ENCODE results near the gene DDX39A. TPM values are rescaled to one million over a fixed set of nuclear protein-coding genes. Genes with fewer than 3 reads are reported as not detected.

DDX39A gene
- total and polyA plus RNA-seq, 8 donors = 37.1 to 298 (median 110) TPM

DNA sequence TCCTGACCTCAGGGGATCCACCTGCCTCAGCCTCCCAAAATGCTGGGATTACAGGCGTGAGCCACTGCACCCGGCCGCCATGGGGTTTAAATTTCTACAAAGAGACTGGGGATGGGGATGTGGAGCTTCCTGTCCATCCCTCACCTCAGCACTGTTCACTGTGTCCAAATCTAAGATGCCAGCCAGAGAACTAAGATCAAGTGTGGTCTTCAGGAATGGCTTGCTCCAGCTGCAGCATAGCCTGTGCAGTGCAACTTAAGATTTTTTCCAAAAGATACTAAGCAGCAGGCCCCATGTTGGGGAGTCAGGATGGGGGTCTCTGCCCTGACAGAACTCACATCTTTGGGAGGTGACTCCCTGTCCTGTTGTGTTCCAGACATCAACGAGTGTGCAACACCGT, 28.6 kb downstream of the DDX39A start:
- 95 to 97% (median 96%) methylated on average over 5 of the region's 5 CpGs for WGBS, 5 donors

DNA sequence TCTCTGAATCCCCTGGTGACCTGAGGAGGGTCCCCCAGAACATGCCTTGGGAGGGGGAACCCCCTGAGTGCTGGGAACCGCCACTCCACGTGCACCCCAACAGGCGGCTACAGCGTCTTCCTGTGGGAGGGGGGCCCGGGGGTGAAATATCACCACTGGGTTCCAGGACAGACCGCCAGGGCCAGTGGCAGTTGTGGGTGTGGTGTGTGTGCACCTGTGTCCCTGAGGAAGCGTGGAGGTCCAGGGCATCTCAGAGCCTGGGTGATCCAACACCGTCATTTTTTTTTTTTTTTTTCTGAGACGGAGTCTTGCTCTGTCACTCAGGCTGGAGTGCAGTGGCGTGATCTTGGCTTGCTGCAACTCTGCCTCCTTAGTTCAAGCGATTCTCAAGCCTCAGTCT, 33.6 kb downstream of the DDX39A start:
- no peaks in the 10 kb centered on the region for H3K9me3 ChIP-seq
- peaks cover 19 to 69% (median 43%) of the 10 kb centered on the region in 4 donors for H3K4me1 ChIP-seq
- WGBS, 5 donors = 70 to 82% (median 71%) methylated on average over 11 of the region's 11 CpGs
- peak overlapping the region in 3 of 4 donors; percentile 13 to 77 (median 76) for H3K4me3 ChIP-seq
- H3K27me3 ChIP-seq = no peaks in the 10 kb centered on the region
- peak overlapping the region in 4 of 5 donors; percentile 91 to 96 (median 96) for H3K27ac ChIP-seq
- TF ChIP-seq POLR2A (IDR thresholded peaks at IDR 0.05) (no peak), EP300 (IDR thresholded peaks at IDR 0.05) (no peak), POLR2AphosphoS5 (IDR thresholded peaks at IDR 0.05) (no peak)
- TF ChIP-seq, protein P1, sequence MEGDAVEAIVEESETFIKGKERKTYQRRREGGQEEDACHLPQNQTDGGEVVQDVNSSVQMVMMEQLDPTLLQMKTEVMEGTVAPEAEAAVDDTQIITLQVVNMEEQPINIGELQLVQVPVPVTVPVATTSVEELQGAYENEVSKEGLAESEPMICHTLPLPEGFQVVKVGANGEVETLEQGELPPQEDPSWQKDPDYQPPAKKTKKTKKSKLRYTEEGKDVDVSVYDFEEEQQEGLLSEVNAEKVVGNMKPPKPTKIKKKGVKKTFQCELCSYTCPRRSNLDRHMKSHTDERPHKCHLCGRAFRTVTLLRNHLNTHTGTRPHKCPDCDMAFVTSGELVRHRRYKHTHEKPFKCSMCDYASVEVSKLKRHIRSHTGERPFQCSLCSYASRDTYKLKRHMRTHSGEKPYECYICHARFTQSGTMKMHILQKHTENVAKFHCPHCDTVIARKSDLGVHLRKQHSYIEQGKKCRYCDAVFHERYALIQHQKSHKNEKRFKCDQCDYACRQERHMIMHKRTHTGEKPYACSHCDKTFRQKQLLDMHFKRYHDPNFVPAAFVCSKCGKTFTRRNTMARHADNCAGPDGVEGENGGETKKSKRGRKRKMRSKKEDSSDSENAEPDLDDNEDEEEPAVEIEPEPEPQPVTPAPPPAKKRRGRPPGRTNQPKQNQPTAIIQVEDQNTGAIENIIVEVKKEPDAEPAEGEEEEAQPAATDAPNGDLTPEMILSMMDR (IDR thresholded peaks at IDR 0.05) = no peak
- no peak for DNase-seq
- intact Hi-C loops (cut with DNase I; ENCODE audit: low total_unique reads) = no loop called here
- peaks cover 2 to 28% (median 14%) of the 10 kb centered on the region in 4 donors for H3K36me3 ChIP-seq

More for the DNA sequence above, 28.6 kb downstream of the DDX39A start:
- H3K36me3 ChIP-seq = peaks cover 40 to 79% (median 64%) of the 10 kb centered on the region in 4 donors
- TF ChIP-seq EP300 (IDR thresholded peaks at IDR 0.05) = no peak
- TF ChIP-seq, protein P1 (IDR thresholded peaks at IDR 0.05) = no peak
- TF ChIP-seq POLR2AphosphoS5 (IDR thresholded peaks at IDR 0.05) = no peak
- TF ChIP-seq POLR2A (IDR thresholded peaks at IDR 0.05) = no peak
- no peak for DNase-seq
- no peaks in the 10 kb centered on the region for H3K27me3 ChIP-seq
- intact Hi-C loops (cut with DNase I; ENCODE audit: low total_unique reads) = no loop called here
- H3K4me1 ChIP-seq = peaks cover 0 to 19% (median under 1%) of the 10 kb centered on the region in 4 donors
- no peak overlapping the region for H3K4me3 ChIP-seq
- no peak overlapping the region for H3K27ac ChIP-seq
- no peaks in the 10 kb centered on the region for H3K9me3 ChIP-seq

DNA sequence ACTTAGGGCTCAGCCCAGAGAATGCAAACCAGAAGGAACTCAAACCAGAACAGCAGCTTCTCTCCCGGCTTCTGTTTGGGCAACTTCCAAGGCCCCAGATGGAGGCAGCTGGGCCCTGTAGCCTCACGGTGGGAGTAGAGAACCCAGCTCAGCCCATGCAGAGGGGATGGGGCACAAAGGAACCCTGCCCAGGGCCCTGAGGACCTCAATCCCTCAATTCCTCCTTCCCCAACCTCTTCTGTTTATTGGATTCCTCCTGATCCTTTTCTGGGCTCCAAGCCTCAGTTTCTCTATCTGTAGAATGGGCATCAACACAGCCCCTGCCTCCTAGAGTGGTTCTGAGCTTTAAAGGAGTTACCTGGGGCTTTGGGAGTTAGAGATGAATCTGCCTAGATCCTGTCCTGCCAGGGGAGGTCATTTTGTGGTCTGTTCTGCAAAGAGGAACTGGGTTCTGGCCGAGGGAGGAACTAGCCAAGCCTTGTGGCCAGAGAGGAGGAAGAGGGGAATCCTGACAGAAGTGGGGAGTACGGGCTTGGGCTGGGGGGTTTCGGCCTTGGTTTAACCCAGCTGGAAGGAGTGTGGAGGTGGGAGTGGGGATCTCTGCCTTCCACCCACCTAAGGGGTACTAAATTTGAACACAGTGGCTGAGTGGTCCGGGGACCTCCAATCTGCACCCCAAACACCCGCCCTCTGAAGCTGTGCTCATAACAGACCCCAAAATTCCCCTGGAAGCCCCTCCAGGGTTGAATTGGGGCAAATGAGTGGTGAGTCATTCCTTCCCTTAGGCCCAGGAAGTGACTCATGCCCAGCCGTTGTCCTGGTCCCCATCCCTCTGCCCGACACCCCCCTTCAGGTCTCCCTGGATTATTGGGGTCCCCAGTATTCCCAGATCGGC, 35.2 kb downstream of the DDX39A start:
- peak overlapping the region; percentile 69 to 79 (median 76) for H3K4me3 ChIP-seq
- WGBS, 5 donors = 23 to 45% (median 33%) methylated on average over 10 of the region's 10 CpGs
- H3K9me3 ChIP-seq = no peaks in the 10 kb centered on the region
- peak overlapping the region; percentile 64 to 96 (median 95) for H3K27ac ChIP-seq
- peaks cover 0 to 17% (median 9%) of the 10 kb centered on the region in 4 donors for H3K36me3 ChIP-seq
- TF ChIP-seq EP300 (IDR thresholded peaks at IDR 0.05) (no peak), POLR2A (IDR thresholded peaks at IDR 0.05) (no peak), POLR2AphosphoS5 (IDR thresholded peaks at IDR 0.05) (peak in 1 of 3 donors; percentile 11)
- TF ChIP-seq, protein P1 (IDR thresholded peaks at IDR 0.05) = no peak
- intact Hi-C loops (cut with DNase I; ENCODE audit: low total_unique reads) = no loop called here
- peaks cover 19 to 85% (median 58%) of the 10 kb centered on the region in 4 donors for H3K4me1 ChIP-seq
- no peaks in the 10 kb centered on the region for H3K27me3 ChIP-seq
- DNase-seq = peak in 1 of 2 donors; percentile 67

DNA sequence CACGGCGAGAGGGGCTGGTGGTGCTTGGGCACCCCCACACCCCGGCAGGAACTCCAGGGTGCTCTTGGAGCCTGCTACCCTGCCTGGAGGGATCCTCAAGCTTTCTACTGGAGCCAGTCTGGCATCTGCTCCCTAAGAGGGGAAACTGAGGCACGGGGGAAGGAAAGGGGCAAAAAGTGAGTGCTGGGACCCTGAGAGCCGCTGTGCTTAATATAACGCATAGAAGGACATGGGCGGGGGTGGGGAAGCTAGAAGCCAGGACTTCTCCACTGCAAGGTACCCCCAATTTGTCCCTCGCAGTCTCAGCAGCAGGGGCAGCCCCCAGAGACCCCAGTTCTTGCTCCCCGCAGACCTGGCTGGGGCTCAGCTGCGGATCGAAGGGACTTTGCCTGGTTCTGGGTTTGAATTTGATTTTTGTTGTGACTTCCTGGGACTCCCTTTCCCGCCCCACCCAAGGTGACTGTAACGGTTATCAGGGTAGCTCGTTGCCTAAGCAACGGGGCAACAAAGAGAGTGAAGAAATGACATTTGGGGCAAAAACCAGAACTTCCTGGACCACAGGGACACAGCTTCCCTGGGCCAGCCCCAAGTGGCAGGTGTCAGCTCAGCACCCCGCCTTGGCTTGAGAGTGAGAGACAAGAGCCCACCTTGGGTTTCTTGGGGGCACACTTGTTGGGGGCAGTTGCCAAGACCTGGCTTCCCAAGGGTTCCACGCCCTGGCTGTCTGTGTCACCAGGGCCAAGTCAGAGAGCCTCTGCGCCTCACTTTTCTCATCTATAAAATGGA, 37.3 kb downstream of the DDX39A start:
- peak; percentile 57 to 89 for DNase-seq
- Histone ChIP-seq H3K27ac (peak overlapping the region; percentile 88 to 96 (median 95)), H3K36me3 (peaks cover 0 to 2% (median under 1%) of the 10 kb centered on the region in 4 donors), H3K4me1 (peaks cover 19 to 82% (median 63%) of the 10 kb centered on the region in 4 donors), H3K9me3 (no peaks in the 10 kb centered on the region), H3K4me3 (peak overlapping the region; percentile 69 to 79 (median 76)), H3K27me3 (no peaks in the 10 kb centered on the region)
- TF ChIP-seq, protein P1 (IDR thresholded peaks at IDR 0.05) = no peak
- no peak for TF ChIP-seq EP300 (IDR thresholded peaks at IDR 0.05)
- peak in 2 of 3 donors; percentile 45 to 61 for TF ChIP-seq POLR2AphosphoS5 (IDR thresholded peaks at IDR 0.05)
- no peak for TF ChIP-seq POLR2A (IDR thresholded peaks at IDR 0.05)
- WGBS, 5 donors = 10 to 14% (median 10%) methylated on average over 17 to 18 of the region's 18 CpGs
- intact Hi-C loops (cut with DNase I; ENCODE audit: low total_unique reads) = no loop called here

Measured in stomach (tissue), 9 donors.